HFFc6 (cell line): ENCODE measurements around the gene NAPB. TPM values are rescaled to one million over a fixed set of nuclear protein-coding genes. Genes with fewer than 3 reads are reported as not detected.

Experiments
- DNase-seq: peaks from one replicate; pipeline ENCODE4 v3.0.0-alpha.2; 2018
- H3K27ac Mint-ChIP-seq: 2 replicates; pipeline ENCODE4 v1.8.0; 2020; ENCODE audit warnings: mild to moderate bottlenecking, mixed read lengths
- H3K27me3 Mint-ChIP-seq: 2 replicates; pipeline ENCODE4 v1.8.0; 2021; ENCODE audit warnings: mild to moderate bottlenecking, moderate library complexity, mixed read lengths; ENCODE audit not compliant: insufficient read depth
- H3K36me3 Mint-ChIP-seq: 2 replicates; pipeline ENCODE4 v1.8.0; 2021; ENCODE audit warnings: low read depth, mixed read lengths
- H3K4me1 Mint-ChIP-seq: 2 replicates; pipeline ENCODE4 v1.8.0; 2020; ENCODE audit warnings: low read depth, mixed read lengths
- H3K4me3 Mint-ChIP-seq: 2 replicates; pipeline ENCODE4 v1.8.0; 2020; ENCODE audit warnings: mild to moderate bottlenecking, moderate library complexity, mixed read lengths
- H3K9me3 Mint-ChIP-seq: 2 replicates; pipeline ENCODE4 v1.8.0; 2020; ENCODE audit warnings: mild to moderate bottlenecking, mixed read lengths
- total RNA-seq, 6 experiments: library from RNA; stranded (reverse); fragmentation: NEBNext Ultra II Directional; extraction: Animal tissue kit (Norgen Biotek cat#: 25700); gene quantifications; 2 replicates in 1 of 6; 3 replicates in 5 of 6; pipeline ENCODE4 v1.2.3, GENCODE V29; 2021
- TF ChIP-seq, protein P1 (sequence below): fragments of 200-600 bp; sonication (generic); IDR thresholded peaks from 2 replicates; pipeline ENCODE4 v1.5.0; 2021; ENCODE audit warnings: antibody characterized with exemption, mild to moderate bottlenecking

The NAPB gene
- total RNA-seq, 6 experiments from 2014 or later: 4.1 to 5.9 (median 5.0) TPM

DNA sequence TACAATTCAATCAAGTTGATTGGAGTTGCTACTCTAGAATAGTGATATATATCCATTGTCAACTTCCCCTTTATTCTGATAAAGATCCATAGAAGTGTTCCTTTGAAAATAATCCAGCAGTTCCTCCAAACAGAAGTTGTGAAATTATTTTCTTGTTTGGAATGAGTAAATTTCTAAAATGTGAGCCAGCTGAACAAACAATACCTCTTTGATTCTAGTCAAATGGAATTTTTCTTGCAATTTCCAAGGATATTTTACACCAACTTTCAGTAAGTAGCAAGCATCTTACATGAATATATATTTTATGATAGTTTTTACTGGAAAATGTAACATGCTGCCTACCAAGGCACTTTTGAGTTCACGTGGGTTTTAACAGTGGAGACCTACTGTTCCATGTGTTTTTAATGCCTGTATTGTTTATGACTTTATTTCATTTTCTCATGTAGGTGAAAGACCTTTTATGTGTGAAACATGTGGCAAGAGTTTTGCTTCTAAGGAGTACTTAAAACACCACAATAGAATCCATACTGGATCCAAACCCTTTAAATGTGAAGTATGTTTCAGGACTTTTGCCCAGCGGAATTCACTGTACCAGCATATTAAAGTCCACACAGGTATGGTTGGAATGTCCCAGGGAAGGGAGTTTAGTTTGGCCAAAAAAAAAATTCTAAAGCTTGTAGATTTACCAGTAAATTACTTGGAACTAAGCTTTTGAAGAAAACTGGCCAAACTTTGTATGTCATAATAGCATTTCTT, 52.8 kb downstream of the NAPB start:
- Mint-ChIP-seq H3K9me3 (no peaks in the 10 kb centered on the region), H3K4me3 (no peak overlapping the region; the same call in 1 of the 2 replicates), H3K4me1 (peaks cover 52% of the 10 kb centered on the region), H3K27ac (no peak overlapping the region), H3K27me3 (peaks cover 8% of the 10 kb centered on the region), H3K36me3 (peaks cover 50% of the 10 kb centered on the region)
- DNase-seq: no peak
- TF ChIP-seq, protein P1, sequence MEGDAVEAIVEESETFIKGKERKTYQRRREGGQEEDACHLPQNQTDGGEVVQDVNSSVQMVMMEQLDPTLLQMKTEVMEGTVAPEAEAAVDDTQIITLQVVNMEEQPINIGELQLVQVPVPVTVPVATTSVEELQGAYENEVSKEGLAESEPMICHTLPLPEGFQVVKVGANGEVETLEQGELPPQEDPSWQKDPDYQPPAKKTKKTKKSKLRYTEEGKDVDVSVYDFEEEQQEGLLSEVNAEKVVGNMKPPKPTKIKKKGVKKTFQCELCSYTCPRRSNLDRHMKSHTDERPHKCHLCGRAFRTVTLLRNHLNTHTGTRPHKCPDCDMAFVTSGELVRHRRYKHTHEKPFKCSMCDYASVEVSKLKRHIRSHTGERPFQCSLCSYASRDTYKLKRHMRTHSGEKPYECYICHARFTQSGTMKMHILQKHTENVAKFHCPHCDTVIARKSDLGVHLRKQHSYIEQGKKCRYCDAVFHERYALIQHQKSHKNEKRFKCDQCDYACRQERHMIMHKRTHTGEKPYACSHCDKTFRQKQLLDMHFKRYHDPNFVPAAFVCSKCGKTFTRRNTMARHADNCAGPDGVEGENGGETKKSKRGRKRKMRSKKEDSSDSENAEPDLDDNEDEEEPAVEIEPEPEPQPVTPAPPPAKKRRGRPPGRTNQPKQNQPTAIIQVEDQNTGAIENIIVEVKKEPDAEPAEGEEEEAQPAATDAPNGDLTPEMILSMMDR: no peak

GRCh38 chr20:23367770-23368169, 53.5 kb downstream of the NAPB start:
- no peaks in the 10 kb centered on the region for H3K9me3 Mint-ChIP-seq
- peaks cover 12% of the 10 kb centered on the region for H3K27me3 Mint-ChIP-seq
- H3K4me3 Mint-ChIP-seq: no peak overlapping the region; the same call in 1 of the 2 replicates
- no peak for DNase-seq
- TF ChIP-seq, protein P1: no peak
- H3K36me3 Mint-ChIP-seq: peaks cover 55% of the 10 kb centered on the region
- H3K4me1 Mint-ChIP-seq: peaks cover 59% of the 10 kb centered on the region
- H3K27ac Mint-ChIP-seq: peak overlapping the region; percentile 52; the same call in 1 of the 2 replicates

- Mint-ChIP-seq H3K27ac (peak overlapping the region; percentile 55), H3K27me3 (peaks cover 15% of the 10 kb centered on the region), H3K4me1 (peaks cover 61% of the 10 kb centered on the region), H3K9me3 (no peaks in the 10 kb centered on the region), H3K36me3 (peaks cover 48% of the 10 kb centered on the region), H3K4me3 (0 out of 2 replicates have a peak overlapping the region, but pooled peaks have one; percentile 41)
- DNase-seq: no peak
- TF ChIP-seq, protein P1: no peak
These were observed 54.9 kb downstream of the NAPB start for GRCh38 chr20:23366384-23366783.

GRCh38 chr20:23365390-23366165, 55.7 kb downstream of the NAPB start:
- Mint-ChIP-seq H3K27me3 (peaks cover 13% of the 10 kb centered on the region), H3K4me1 (peaks cover 67% of the 10 kb centered on the region), H3K36me3 (peaks cover 43% of the 10 kb centered on the region), H3K4me3 (peak overlapping the region; percentile 41; the same call in 1 of the 2 replicates), H3K9me3 (no peaks in the 10 kb centered on the region), H3K27ac (peak overlapping the region; percentile 55)
- TF ChIP-seq, protein P1: peak; percentile 32
- DNase-seq: no peak

- Mint-ChIP-seq H3K36me3 (peaks cover 31% of the 10 kb centered on the region), H3K4me1 (peaks cover 68% of the 10 kb centered on the region), H3K27ac (peak overlapping the region; percentile 98), H3K27me3 (peaks cover 13% of the 10 kb centered on the region), H3K4me3 (peak overlapping the region; percentile 97), H3K9me3 (no peaks in the 10 kb centered on the region)
- DNase-seq: no peak
- TF ChIP-seq, protein P1: no peak
These were observed 58.0 kb downstream of the NAPB start for GRCh38 chr20:23363257-23363649.
